ENCODE data around the gene PTDSS2. TPM values are rescaled to one million over a fixed set of nuclear protein-coding genes. Genes with fewer than 3 reads are reported as not detected.

Gene PTDSS2
- total RNA-seq, 1 donor from 2014 or later = 47.3 TPM

DNA sequence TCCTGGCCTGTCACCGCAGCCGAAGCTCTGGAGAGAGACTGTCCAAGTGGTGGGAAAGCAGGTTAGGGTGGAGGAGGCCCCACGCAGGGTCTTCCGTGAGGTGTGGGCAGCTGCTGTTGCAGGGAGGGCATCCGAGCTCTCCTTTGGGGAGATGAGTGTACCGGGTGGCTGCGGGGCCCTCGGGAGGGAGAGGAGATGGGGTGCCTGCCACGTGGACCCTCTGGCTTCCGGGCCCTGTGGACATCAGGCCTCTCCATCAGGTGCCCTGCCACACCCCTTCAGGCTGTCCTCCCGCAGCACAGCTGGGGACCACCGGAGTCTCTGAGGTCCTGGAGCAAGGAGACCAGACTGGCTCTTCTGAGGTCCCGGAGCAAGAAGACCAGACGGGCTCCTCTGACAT lies 1.7 kb downstream of the PTDSS2 start:
- H3K79me2 ChIP-seq (ENCODE audit: insufficient read depth, low read length) = peaks cover 68% of the 10 kb centered on the region
- Mint-ChIP-seq H3K4me3 (ENCODE audit: unreplicated experiment) (peak overlapping the region; percentile 96), H3K27me3 (ENCODE audit: low read depth, unreplicated experiment) (no peaks in the 10 kb centered on the region), H3K4me1 (ENCODE audit: low read depth, unreplicated experiment) (peaks cover 6% of the 10 kb centered on the region), H3K9me3 (ENCODE audit: unreplicated experiment) (peaks cover 2% of the 10 kb centered on the region), H3K27ac (ENCODE audit: unreplicated experiment) (peak overlapping the region; percentile 95), H3K36me3 (ENCODE audit: low read depth, unreplicated experiment) (peaks cover 17% of the 10 kb centered on the region)
- TF ChIP-seq, protein P1, sequence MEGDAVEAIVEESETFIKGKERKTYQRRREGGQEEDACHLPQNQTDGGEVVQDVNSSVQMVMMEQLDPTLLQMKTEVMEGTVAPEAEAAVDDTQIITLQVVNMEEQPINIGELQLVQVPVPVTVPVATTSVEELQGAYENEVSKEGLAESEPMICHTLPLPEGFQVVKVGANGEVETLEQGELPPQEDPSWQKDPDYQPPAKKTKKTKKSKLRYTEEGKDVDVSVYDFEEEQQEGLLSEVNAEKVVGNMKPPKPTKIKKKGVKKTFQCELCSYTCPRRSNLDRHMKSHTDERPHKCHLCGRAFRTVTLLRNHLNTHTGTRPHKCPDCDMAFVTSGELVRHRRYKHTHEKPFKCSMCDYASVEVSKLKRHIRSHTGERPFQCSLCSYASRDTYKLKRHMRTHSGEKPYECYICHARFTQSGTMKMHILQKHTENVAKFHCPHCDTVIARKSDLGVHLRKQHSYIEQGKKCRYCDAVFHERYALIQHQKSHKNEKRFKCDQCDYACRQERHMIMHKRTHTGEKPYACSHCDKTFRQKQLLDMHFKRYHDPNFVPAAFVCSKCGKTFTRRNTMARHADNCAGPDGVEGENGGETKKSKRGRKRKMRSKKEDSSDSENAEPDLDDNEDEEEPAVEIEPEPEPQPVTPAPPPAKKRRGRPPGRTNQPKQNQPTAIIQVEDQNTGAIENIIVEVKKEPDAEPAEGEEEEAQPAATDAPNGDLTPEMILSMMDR (IDR thresholded peaks at IDR 0.05; ENCODE audit: insufficient read depth, low read depth, low read length) = no peak
- no peak for TF ChIP-seq EZH2 (IDR thresholded peaks at IDR 0.05; ENCODE audit: insufficient read depth, low read length)
- H3K4me3 ChIP-seq (ENCODE audit: insufficient read depth, low read depth, low read length) = no peak overlapping the region
- no peaks in the 10 kb centered on the region for H3K27me3 ChIP-seq (ENCODE audit: insufficient read depth, low read length)
- H3K36me3 ChIP-seq (ENCODE audit: insufficient read depth, low read length) = peaks cover 7% of the 10 kb centered on the region
- H3K27ac ChIP-seq (ENCODE audit: low read depth, low read length) = no peak overlapping the region
- no peak overlapping the region for H2AFZ ChIP-seq (ENCODE audit: low read depth, low read length)
- H3K4me2 ChIP-seq (ENCODE audit: low read length) = peak overlapping the region; percentile 100
- H3K9me3 ChIP-seq (ENCODE audit: insufficient read depth, low read depth, low read length) = no peaks in the 10 kb centered on the region
- H4K20me1 ChIP-seq (ENCODE audit: insufficient read depth, low read length) = peaks cover 52% of the 10 kb centered on the region
- H3K9ac ChIP-seq (ENCODE audit: low read length) = peak overlapping the region; percentile 86
- FAIRE-seq (no peak), DNase-seq (ENCODE audit: low read depth) (no peak)
- H3K4me1 ChIP-seq (ENCODE audit: insufficient read depth, low read length) = peaks cover 8% of the 10 kb centered on the region

- H3K4me1 ChIP-seq (ENCODE audit: insufficient read depth, low read length) = peaks cover 8% of the 10 kb centered on the region
- H2AFZ ChIP-seq (ENCODE audit: low read depth, low read length) = no peak overlapping the region
- Mint-ChIP-seq H3K4me3 (ENCODE audit: unreplicated experiment) (peak overlapping the region; percentile 69), H3K36me3 (ENCODE audit: low read depth, unreplicated experiment) (peaks cover 18% of the 10 kb centered on the region), H3K27me3 (ENCODE audit: low read depth, unreplicated experiment) (no peaks in the 10 kb centered on the region), H3K9me3 (ENCODE audit: unreplicated experiment) (peaks cover 2% of the 10 kb centered on the region), H3K27ac (ENCODE audit: unreplicated experiment) (no peak overlapping the region), H3K4me1 (ENCODE audit: low read depth, unreplicated experiment) (peaks cover 6% of the 10 kb centered on the region)
- TF ChIP-seq EZH2 (IDR thresholded peaks at IDR 0.05; ENCODE audit: insufficient read depth, low read length) = no peak
- TF ChIP-seq, protein P1 (IDR thresholded peaks at IDR 0.05; ENCODE audit: insufficient read depth, low read depth, low read length) = no peak
- H3K4me2 ChIP-seq (ENCODE audit: low read length) = no peak overlapping the region
- no peak overlapping the region for H3K9ac ChIP-seq (ENCODE audit: low read length)
- DNase-seq (ENCODE audit: low read depth) = no peak
- peaks cover 57% of the 10 kb centered on the region for H4K20me1 ChIP-seq (ENCODE audit: insufficient read depth, low read length)
- no peaks in the 10 kb centered on the region for H3K9me3 ChIP-seq (ENCODE audit: insufficient read depth, low read depth, low read length)
- H3K27me3 ChIP-seq (ENCODE audit: insufficient read depth, low read length) = no peaks in the 10 kb centered on the region
- H3K27ac ChIP-seq (ENCODE audit: low read depth, low read length) = no peak overlapping the region
- H3K36me3 ChIP-seq (ENCODE audit: insufficient read depth, low read length) = peaks cover 7% of the 10 kb centered on the region
- no peak overlapping the region for H3K4me3 ChIP-seq (ENCODE audit: insufficient read depth, low read depth, low read length)
- peaks cover 73% of the 10 kb centered on the region for H3K79me2 ChIP-seq (ENCODE audit: insufficient read depth, low read length)
- no peak for FAIRE-seq
These were observed 2.2 kb downstream of the PTDSS2 start for GRCh38 chr11:452203-452744.

DNA sequence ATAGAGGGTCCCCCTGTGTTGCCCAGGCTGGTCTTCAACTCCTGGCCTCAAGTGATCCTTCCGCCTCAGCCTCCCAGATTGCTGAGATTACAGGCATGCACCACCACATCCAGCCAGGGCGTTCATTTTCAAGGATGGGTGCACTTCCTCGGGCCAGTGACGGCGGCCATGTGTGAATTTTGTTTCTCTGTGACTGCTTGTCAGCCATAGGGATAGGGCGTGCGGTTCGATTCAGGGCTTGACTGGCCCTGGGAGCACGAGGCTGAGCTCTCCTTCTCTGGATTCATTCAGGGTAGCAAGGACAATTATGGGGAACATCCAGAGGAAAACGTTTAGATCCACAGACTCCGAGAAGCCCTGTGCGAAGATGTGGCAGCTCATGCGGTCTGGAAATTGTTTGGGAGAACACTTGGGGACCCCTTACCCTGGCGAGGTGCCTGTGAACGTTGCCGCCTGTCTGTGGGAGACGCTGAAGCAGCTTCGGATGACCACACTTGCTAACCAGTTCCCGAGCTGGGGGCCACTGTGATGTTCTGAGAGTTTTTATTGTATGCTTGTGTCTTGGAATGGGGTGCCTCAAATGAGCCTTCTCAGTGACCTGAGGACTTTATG lies 2.9 kb downstream of the PTDSS2 start:
- FAIRE-seq = no peak
- H3K9me3 ChIP-seq (ENCODE audit: insufficient read depth, low read depth, low read length) = no peaks in the 10 kb centered on the region
- no peak overlapping the region for H3K27ac Mint-ChIP-seq (ENCODE audit: unreplicated experiment)
- no peak overlapping the region for H3K9ac ChIP-seq (ENCODE audit: low read length)
- TF ChIP-seq, protein P1 (IDR thresholded peaks at IDR 0.05; ENCODE audit: insufficient read depth, low read depth, low read length) = no peak
- TF ChIP-seq EZH2 (IDR thresholded peaks at IDR 0.05; ENCODE audit: insufficient read depth, low read length) = no peak
- peaks cover 64% of the 10 kb centered on the region for H4K20me1 ChIP-seq (ENCODE audit: insufficient read depth, low read length)
- peaks cover 7% of the 10 kb centered on the region for H3K36me3 ChIP-seq (ENCODE audit: insufficient read depth, low read length)
- H2AFZ ChIP-seq (ENCODE audit: low read depth, low read length) = no peak overlapping the region
- no peak overlapping the region for H3K27ac ChIP-seq (ENCODE audit: low read depth, low read length)
- peaks cover 8% of the 10 kb centered on the region for H3K4me1 ChIP-seq (ENCODE audit: insufficient read depth, low read length)
- peaks cover 2% of the 10 kb centered on the region for H3K9me3 Mint-ChIP-seq (ENCODE audit: unreplicated experiment)
- peaks cover 18% of the 10 kb centered on the region for H3K36me3 Mint-ChIP-seq (ENCODE audit: low read depth, unreplicated experiment)
- peak overlapping the region; percentile 69 for H3K4me3 Mint-ChIP-seq (ENCODE audit: unreplicated experiment)
- H3K4me1 Mint-ChIP-seq (ENCODE audit: low read depth, unreplicated experiment) = peaks cover 6% of the 10 kb centered on the region
- no peaks in the 10 kb centered on the region for H3K27me3 ChIP-seq (ENCODE audit: insufficient read depth, low read length)
- H3K27me3 Mint-ChIP-seq (ENCODE audit: low read depth, unreplicated experiment) = no peaks in the 10 kb centered on the region
- H3K4me2 ChIP-seq (ENCODE audit: low read length) = no peak overlapping the region
- H3K4me3 ChIP-seq (ENCODE audit: insufficient read depth, low read depth, low read length) = no peak overlapping the region
- DNase-seq (ENCODE audit: low read depth) = no peak
- H3K79me2 ChIP-seq (ENCODE audit: insufficient read depth, low read length) = peaks cover 80% of the 10 kb centered on the region

Data from astrocyte (in vitro differentiated cells and primary cell).